ENCODE measurements around the gene NAP1L1.

DNA sequence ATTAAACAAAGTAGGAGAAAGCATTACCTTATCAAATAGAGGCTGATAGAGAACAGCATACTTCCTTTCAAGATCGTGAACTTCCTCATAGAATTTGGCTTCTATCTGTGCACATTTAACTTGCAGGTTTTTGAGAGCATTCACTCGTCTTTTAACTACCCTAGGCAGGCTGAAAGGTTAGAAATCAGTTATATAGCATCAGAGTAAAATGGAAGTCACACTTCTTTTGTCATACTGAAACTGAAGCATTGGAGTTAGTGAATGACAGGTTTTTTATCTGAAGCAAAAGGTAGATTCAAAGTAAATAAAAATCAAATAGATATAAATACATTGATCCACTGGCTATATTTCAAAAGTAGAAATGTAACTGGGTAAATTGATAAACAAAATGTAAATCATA lies 24.4 kb downstream of the NAP1L1 start:
- TF ChIP-seq EZH2 (IDR thresholded peaks at IDR 0.05; ENCODE audit: insufficient read depth, poor library complexity, severe bottlenecking), result no peak
- TF ChIP-seq EZH2phosphoT487 (IDR thresholded peaks at IDR 0.05; ENCODE audit: insufficient read depth, low read depth), result no peak

All from GM23248 (cell line).